Caco-2 (cell line): Measurements from ENCODE around the gene C6orf132. TPM values are rescaled to one million over a fixed set of nuclear protein-coding genes. Genes with fewer than 3 reads are reported as not detected.

Experiments used
- BruUV-seq: library from RNA; stranded (reverse); fragments of 400-500 nt; replicated peaks from 2 replicates; lab custom pipeline; 2021; lab: Mats Ljungman, UMichigan
- CTCF ChIA-PET: fragments of 300-600 bp; sonication (Branson Sonifier 250); formaldehyde crosslinking; loops from one replicate; lab custom pipeline; 2022; ENCODE audit warnings: antibody characterized with exemption; lab: Charles Lee
- POLR2A ChIA-PET: fragments of 300-600 bp; sonication (Branson Sonifier 250); formaldehyde crosslinking; loops from one replicate; lab custom pipeline; 2022; ENCODE audit warnings: antibody characterized with exemption; lab: Charles Lee
- DNase-seq, 2 experiments: peaks; one replicate each; pipeline versions ENCODE4 v3.0.0 to v3.0.0-alpha.2; 2020 to 2022
- H3K27me3 ChIP-seq: replicated peaks from 2 replicates; pipeline ENCODE4 v1.6.0; 2011; ENCODE audit warnings: low read length; ENCODE audit not compliant: control insufficient read depth, insufficient read depth
- H3K36me3 ChIP-seq: 2 replicates; pipeline ENCODE4 v1.5.1; 2011; ENCODE audit warnings: low read length; ENCODE audit not compliant: control insufficient read depth, insufficient read depth
- H3K4me1 ChIP-seq: fragments of 250-450 bp; sonication (Bioruptor Pico); 2 replicates; pipeline ENCODE4 v1.5.1; 2020; ENCODE audit warnings: mild to moderate bottlenecking
- H3K4me3 ChIP-seq: 2 replicates; pipeline ENCODE4 v1.5.1; 2011; ENCODE audit warnings: low read depth, mild to moderate bottlenecking, control low read depth, low read length
- H3K9me3 ChIP-seq: fragments of 250-450 bp; sonication (Bioruptor Pico); 2 replicates; pipeline ENCODE4 v1.5.1; 2020; ENCODE audit warnings: mild to moderate bottlenecking, moderate library complexity
- H3K27ac Mint-ChIP-seq: one replicate; pipeline ENCODE4 v1.8.0; 2022; ENCODE audit warnings: mixed read lengths; ENCODE audit not compliant: unreplicated experiment
- H3K27me3 Mint-ChIP-seq: one replicate; pipeline ENCODE4 v1.8.0; 2022; ENCODE audit warnings: mixed read lengths; ENCODE audit not compliant: insufficient read depth, unreplicated experiment
- H3K36me3 Mint-ChIP-seq: one replicate; pipeline ENCODE4 v1.8.0; 2022; ENCODE audit warnings: mild to moderate bottlenecking, mixed read lengths; ENCODE audit not compliant: insufficient read depth, unreplicated experiment
- H3K4me1 Mint-ChIP-seq: one replicate; pipeline ENCODE4 v1.8.0; 2022; ENCODE audit warnings: low read depth, mixed read lengths; ENCODE audit not compliant: unreplicated experiment
- H3K4me3 Mint-ChIP-seq: one replicate; pipeline ENCODE4 v1.8.0; 2022; ENCODE audit warnings: mild to moderate bottlenecking, moderate library complexity, mixed read lengths; ENCODE audit not compliant: unreplicated experiment
- H3K9me3 Mint-ChIP-seq: one replicate; pipeline ENCODE4 v1.8.0; 2022; ENCODE audit warnings: mixed read lengths; ENCODE audit not compliant: unreplicated experiment
- CTCF ChIP-seq, 2 experiments: fragments of 200-600 bp in 1 of 2; IDR thresholded peaks; 1 replicate in 1 of 2; 2 replicates in 1 of 2; pipeline versions ENCODE4 v1.5.1 to v1.8.0; 2011 to 2022; ENCODE audit warnings: antibody characterized with exemption in 1 of 2, control low read depth in 1 of 2, inconsistent platforms in 1 of 2, low read depth in 1 of 2, low read length in 1 of 2, mild to moderate bottlenecking in 1 of 2, moderate library complexity in 1 of 2; ENCODE audit not compliant: insufficient read depth in 1 of 2, severe bottlenecking in 1 of 2, unreplicated experiment in 1 of 2
- intact Hi-C: fragments of 100-400 bp; cut with micrococcal nuclease; formaldehyde crosslinking; loops from one replicate; pipeline ENCODE4 v1.10.0; 2022; ENCODE audit not compliant: unreplicated experiment
- total RNA-seq: library from RNA; stranded (reverse); gene quantifications from 2 replicates; pipeline ENCODE4 v1.2.3, GENCODE V29; 2022

C6orf132 gene
- total RNA-seq, 1 experiment from 2014 or later: 56.2 TPM

- TF ChIP-seq CTCF (IDR thresholded peaks at IDR 0.05; ENCODE audit: insufficient read depth in 1 of 2, low read depth in 1 of 2, low read length in 1 of 2, severe bottlenecking in 1 of 2, unreplicated experiment in 1 of 2): no peak
- H3K9me3 ChIP-seq: no peaks in the 10 kb centered on the region
- H3K4me1 ChIP-seq: 0 out of 2 replicates have a peak, but pooled peaks cover 3% of the 10 kb centered on the region
- no peaks in the 10 kb centered on the region for H3K9me3 Mint-ChIP-seq
- H3K27ac Mint-ChIP-seq: no peak overlapping the region
- ChIA-PET CTCF (interaction anchor here (0.6 to 3.1 kb wide), 5 partner anchors 11 to 73 kb away, joined by 3 to 30 read pairs (median 3); no protein-coding TSS in a partner anchor), POLR2A (interaction anchor here (0.5 kb wide), 1 partner anchor 26 kb away, joined by 3 read pairs; the partner anchor contains the start of gene C6orf132)
- H3K27me3 Mint-ChIP-seq: no peaks in the 10 kb centered on the region
- no peak for DNase-seq
- H3K36me3 ChIP-seq: no peaks in the 10 kb centered on the region
- no peak overlapping the region for H3K4me3 Mint-ChIP-seq
- H3K27me3 ChIP-seq: no peaks in the 10 kb centered on the region
- peaks cover 7% of the 10 kb centered on the region for H3K4me1 Mint-ChIP-seq
- H3K36me3 Mint-ChIP-seq: no peaks in the 10 kb centered on the region
- no peak overlapping the region for H3K4me3 ChIP-seq
- intact Hi-C loops: no loop called here
- no TSS peak for BruUV-seq
Observed at GRCh38 chr6:42168650-42169049, 26.2 kb upstream of the C6orf132 start.

GRCh38 chr6:42166444-42167141 is 24.2 kb upstream of the C6orf132 start:
- peak overlapping the region; percentile 30 for H3K4me3 Mint-ChIP-seq
- H3K4me1 Mint-ChIP-seq: peaks cover 7% of the 10 kb centered on the region
- no peak overlapping the region for H3K4me3 ChIP-seq
- H3K9me3 ChIP-seq: no peaks in the 10 kb centered on the region
- no peaks in the 10 kb centered on the region for H3K27me3 ChIP-seq
- TF ChIP-seq CTCF (IDR thresholded peaks at IDR 0.05; ENCODE audit: insufficient read depth in 1 of 2, low read depth in 1 of 2, low read length in 1 of 2, severe bottlenecking in 1 of 2, unreplicated experiment in 1 of 2): peak; percentile 90 to 97
- BruUV-seq: no TSS peak
- peak overlapping the region; percentile 97 for H3K27ac Mint-ChIP-seq
- 0 out of 2 replicates have a peak, but pooled peaks cover 3% of the 10 kb centered on the region for H3K4me1 ChIP-seq
- no peaks in the 10 kb centered on the region for H3K9me3 Mint-ChIP-seq
- DNase-seq: peak; percentile 87 to 88
- ChIA-PET CTCF (interaction anchor here (0.6 to 3.1 kb wide), 7 partner anchors 24 to 73 kb away, joined by 3 to 30 read pairs (median 3); partner anchors contain the start of gene C6orf132), POLR2A (no interaction called here)
- H3K36me3 ChIP-seq: no peaks in the 10 kb centered on the region
- H3K36me3 Mint-ChIP-seq: no peaks in the 10 kb centered on the region
- intact Hi-C loops: loop anchor here (1.0 kb wide), 5 partner anchors 30 to 91 kb away; no protein-coding TSS in a partner anchor
- no peaks in the 10 kb centered on the region for H3K27me3 Mint-ChIP-seq

GRCh38 chr6:42165016-42165415 is 22.6 kb upstream of the C6orf132 start:
- intact Hi-C loops: no loop called here

More at GRCh38 chr6:42165016-42165415, 22.6 kb upstream of the C6orf132 start:
- ChIA-PET POLR2A (interaction anchor here (0.5 kb wide), 1 partner anchor 23 kb away, joined by 3 read pairs; the partner anchor contains the start of gene C6orf132), CTCF (interaction anchor here (2.3 kb wide), 1 partner anchor 50 kb away, joined by 7 read pairs; no protein-coding TSS in a partner anchor)
- Mint-ChIP-seq H3K36me3 (no peaks in the 10 kb centered on the region), H3K27me3 (no peaks in the 10 kb centered on the region), H3K4me1 (peaks cover 7% of the 10 kb centered on the region), H3K27ac (no peak overlapping the region), H3K9me3 (no peaks in the 10 kb centered on the region), H3K4me3 (no peak overlapping the region)
- DNase-seq: no peak
- BruUV-seq: no TSS peak
- Histone ChIP-seq H3K27me3 (no peaks in the 10 kb centered on the region), H3K9me3 (no peaks in the 10 kb centered on the region), H3K4me3 (no peak overlapping the region), H3K4me1 (0 out of 2 replicates have a peak, but pooled peaks cover 3% of the 10 kb centered on the region), H3K36me3 (no peaks in the 10 kb centered on the region)
- TF ChIP-seq CTCF (IDR thresholded peaks at IDR 0.05; ENCODE audit: insufficient read depth in 1 of 2, low read depth in 1 of 2, low read length in 1 of 2, severe bottlenecking in 1 of 2, unreplicated experiment in 1 of 2): no peak
